Mesodermal cell (in vitro differentiated cells): ENCODE results near the gene SLC25A47.

Experiments
- H3K27ac ChIP-seq: 2 replicates; pipeline ENCODE4 v1.7.0; 2013; ENCODE audit warnings: mild to moderate bottlenecking, low read depth, low read length, moderate library complexity; ENCODE audit not compliant: severe bottlenecking
- H3K36me3 ChIP-seq: 2 replicates; pipeline ENCODE4 v1.7.1; 2013; ENCODE audit warnings: mild to moderate bottlenecking, low read length, moderate library complexity; ENCODE audit not compliant: control insufficient read depth, insufficient read depth
- H3K4me1 ChIP-seq: one replicate; pipeline ENCODE4 v1.7.1; 2013; ENCODE audit warnings: mild to moderate bottlenecking, low read length; ENCODE audit not compliant: insufficient read depth, control insufficient read depth, poor library complexity, severe bottlenecking
- H3K4me3 ChIP-seq: 2 replicates; pipeline ENCODE4 v1.7.0; 2013; ENCODE audit warnings: low read length, control low read depth, mild to moderate bottlenecking; ENCODE audit not compliant: insufficient read depth, poor library complexity, severe bottlenecking; ENCODE audit errors: extremely low read depth
- H3K9me3 ChIP-seq: 2 replicates; pipeline ENCODE4 v1.7.1; 2013; ENCODE audit warnings: mild to moderate bottlenecking, low read length, moderate library complexity; ENCODE audit not compliant: control insufficient read depth
- WGBS, 2 experiments: methylation state at CpG; one replicate each; pipeline ENCODE4 v1.1.5; 2013; ENCODE audit warnings: missing lambda C conversion rate in 2 of 2; ENCODE audit not compliant: insufficient coverage in 2 of 2; 5-methylcytosine and 5-hydroxymethylcytosine counted together

SLC25A47 gene

GRCh38 chr14:100371773-100372172 lies 48.6 kb downstream of the SLC25A47 start:
- Histone ChIP-seq H3K36me3 (peaks cover 51% of the 10 kb centered on the region), H3K27ac (no peak overlapping the region), H3K4me1 (peaks cover 16% of the 10 kb centered on the region), H3K9me3 (no peaks in the 10 kb centered on the region), H3K4me3 (no peak overlapping the region)
- WGBS, 2 experiments, result 43 to 60% methylated on average over 6 of the region's 6 CpGs

GRCh38 chr14:100372357-100373048 lies 49.4 kb downstream of the SLC25A47 start:
- WGBS, 2 experiments, result 51 to 67% methylated on average over 3 of the region's 4 CpGs
- Histone ChIP-seq H3K9me3 (no peaks in the 10 kb centered on the region), H3K27ac (peak overlapping the region; percentile 32), H3K4me1 (peaks cover 16% of the 10 kb centered on the region), H3K4me3 (no peak overlapping the region), H3K36me3 (peaks cover 44% of the 10 kb centered on the region)

- H3K4me1 ChIP-seq, result peaks cover 16% of the 10 kb centered on the region
- H3K4me3 ChIP-seq, result peak overlapping the region; percentile 81
- no peak overlapping the region for H3K27ac ChIP-seq
- H3K36me3 ChIP-seq, result peaks cover 26% of the 10 kb centered on the region
- H3K9me3 ChIP-seq, result no peaks in the 10 kb centered on the region
- WGBS, 2 experiments, result 94% methylated on average over 2 of the region's 2 CpGs
These were observed 51.1 kb downstream of the SLC25A47 start for GRCh38 chr14:100374270-100374669.

DNA sequence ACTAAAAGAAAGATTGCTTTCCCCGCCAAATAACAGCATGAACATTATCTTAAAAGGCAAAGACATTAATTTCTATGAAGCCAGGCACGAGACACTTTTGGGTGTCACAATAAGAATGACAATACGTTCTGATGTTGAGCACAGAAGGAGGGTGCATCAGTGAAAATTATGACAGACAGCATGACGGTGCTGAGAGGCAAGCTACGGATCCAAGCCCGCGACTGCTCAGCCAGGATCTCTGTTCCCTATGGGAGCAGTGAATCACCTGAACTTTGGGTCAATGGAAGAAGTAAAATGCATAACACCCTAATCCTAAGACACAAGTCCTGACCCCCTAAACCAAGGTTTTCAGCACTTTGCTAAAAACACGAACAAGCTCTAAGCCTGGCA lies 51.7 kb downstream of the SLC25A47 start:
- 78 to 83% methylated on average over 6 to 8 of the region's 8 CpGs for WGBS, 2 experiments
- Histone ChIP-seq H3K27ac (peak overlapping the region; percentile 95), H3K36me3 (peaks cover 22% of the 10 kb centered on the region), H3K9me3 (no peaks in the 10 kb centered on the region), H3K4me3 (peak overlapping the region; percentile 81), H3K4me1 (peaks cover 16% of the 10 kb centered on the region)

DNA sequence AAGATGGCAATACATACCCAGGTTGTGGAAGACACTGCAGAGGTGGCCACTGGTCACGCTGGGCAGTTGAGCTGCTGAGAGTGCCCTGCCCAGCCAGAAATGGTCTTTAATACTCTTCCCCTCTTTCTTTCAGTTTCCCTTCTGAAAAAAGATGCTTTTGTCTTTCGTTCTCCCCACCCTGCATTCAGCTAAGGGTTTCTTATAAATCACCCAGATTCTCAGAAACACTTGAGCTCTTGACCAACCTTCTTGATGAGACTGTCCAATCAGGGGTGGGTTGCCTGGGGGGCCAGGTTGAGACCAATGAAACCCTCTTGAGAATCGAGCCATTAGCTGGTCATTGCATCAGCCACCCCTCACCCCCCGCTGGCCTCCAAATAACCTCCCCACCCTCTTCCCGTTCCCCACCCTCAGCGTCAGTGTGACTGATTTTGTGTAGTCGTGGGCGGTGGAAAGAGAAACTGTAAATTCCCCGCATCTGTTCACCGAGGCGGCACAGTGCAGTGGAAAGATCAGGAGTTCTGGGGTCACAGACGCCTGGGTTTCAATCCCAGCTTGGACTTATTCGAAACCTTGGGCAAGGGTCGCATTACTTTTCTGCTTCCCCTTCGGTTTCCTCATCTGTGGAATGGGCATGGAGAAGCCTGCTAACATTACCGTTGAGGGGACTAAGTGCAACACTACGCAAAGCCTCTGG lies 52.3 kb downstream of the SLC25A47 start:
- 1 to 4% methylated on average over 12 to 13 of the region's 17 CpGs for WGBS, 2 experiments
- H3K4me1 ChIP-seq, result peaks cover 16% of the 10 kb centered on the region
- H3K9me3 ChIP-seq, result no peaks in the 10 kb centered on the region
- H3K36me3 ChIP-seq, result peaks cover 20% of the 10 kb centered on the region
- H3K27ac ChIP-seq, result peak overlapping the region; percentile 95
- peak overlapping the region; percentile 81 for H3K4me3 ChIP-seq

- 0% methylated on average over 46 to 54 of the region's 74 CpGs for WGBS, 2 experiments
- Histone ChIP-seq H3K27ac (peak within 1 kb of the TSS; percentile 95), H3K4me3 (peak within 1 kb of the TSS; percentile 81), H3K9me3 (no peaks in the 10 kb centered on the region), H3K4me1 (peaks cover 16% of the 10 kb centered on the region), H3K36me3 (peaks cover 15% of the 10 kb centered on the region)
These were observed 53.0 kb downstream of the SLC25A47 start, which contains the start of gene WDR25 for GRCh38 chr14:100375963-100376735. Gene WDR25, plus strand, starts transcription at chr14:100376485.

GRCh38 chr14:100376751-100377171 lies 53.6 kb downstream of the SLC25A47 start:
- peak overlapping the region; percentile 81 for H3K4me3 ChIP-seq
- H3K9me3 ChIP-seq, result no peaks in the 10 kb centered on the region
- peaks cover 14% of the 10 kb centered on the region for H3K4me1 ChIP-seq
- peaks cover 14% of the 10 kb centered on the region for H3K36me3 ChIP-seq
- WGBS, 2 experiments, result 0 to 3% methylated on average over 2 to 3 of the region's 7 CpGs
- peak overlapping the region; percentile 95 for H3K27ac ChIP-seq
